K562 (cell line): ENCODE data around the gene NDUFAF2. TPM values are rescaled to one million over a fixed set of nuclear protein-coding genes. Genes with fewer than 3 reads are reported as not detected.

Experiments
- CBX3 ChIP-seq, 2 experiments: IDR thresholded peaks; 1 replicate in 1 of 2; 2 replicates in 1 of 2; pipeline ENCODE4 v1.6.1; 2012; ENCODE audit warnings: inconsistent platforms in 2 of 2, low read length in 2 of 2, borderline replicate concordance in 1 of 2, control low read depth in 1 of 2
- RREB1 ChIP-seq: fragments of 250-450 bp; sonication (Bioruptor Pico); IDR thresholded peaks from 2 replicates; pipeline ENCODE4 v1.4.0; 2020
- SMARCB1 ChIP-seq: IDR thresholded peaks from 2 replicates; pipeline ENCODE4 v1.6.1; 2011; ENCODE audit warnings: improper control_type of control experiment, low read depth; ENCODE audit not compliant: insufficient read length
- ZBTB8A ChIP-seq: fragments of 450-650 bp; IDR thresholded peaks from 2 replicates; pipeline ENCODE4 v1.6.1; 2018; ENCODE audit warnings: mild to moderate bottlenecking, moderate library complexity; ENCODE audit not compliant: partially characterized antibody
- ZNF384 ChIP-seq: IDR thresholded peaks from 2 replicates; pipeline ENCODE4 v1.6.1; 2012; ENCODE audit warnings: low read depth, low read length, improper control_type of control experiment
- ZNF76 ChIP-seq: fragments of 250-450 bp; sonication (Bioruptor Pico); IDR thresholded peaks from 2 replicates; pipeline ENCODE4 v1.4.0; 2020; ENCODE audit warnings: mild to moderate bottlenecking, moderate library complexity, borderline replicate concordance
- polyA plus RNA-seq, 8 experiments: library from polyadenylated mRNA; depleted of rRNA in 4 of 8; stranded (reverse) in 5 of 8; unstranded in 3 of 8; fragments of >200 nt; fragmentation: Nextera tagmentation in 2 of 8; fragmentation: Illumina TruSeq in 1 of 8; extraction: Ambion mirVana in 2 of 8; extraction: Trizol in 1 of 8; gene quantifications; 2 replicates each; pipeline versions ENCODE4 v1.2.1 to v1.2.3, GENCODE V29; 2011 to 2014; ENCODE audit warnings: inconsistent platforms in 1 of 8, missing spikeins in 1 of 8
- total RNA-seq, 7 experiments: library from RNA; depleted of rRNA in 6 of 7; stranded (reverse); fragments of >200 nt in 6 of 7; fragmentation: Illumina TruSeq in 2 of 7; extraction: Trizol in 2 of 7; gene quantifications; 2 replicates each; pipeline versions ENCODE4 v1.2.1 to v1.2.3, GENCODE V29; 2011 to 2021; ENCODE audit warnings: low replicate concordance in 1 of 7

NDUFAF2 gene
- total and polyA plus RNA-seq, 9 of the 15 experiments (the other 6 are each of a cell fraction or from before 2014, with no cell fraction given) = 56.0 to 155 (median 95.9) TPM

DNA sequence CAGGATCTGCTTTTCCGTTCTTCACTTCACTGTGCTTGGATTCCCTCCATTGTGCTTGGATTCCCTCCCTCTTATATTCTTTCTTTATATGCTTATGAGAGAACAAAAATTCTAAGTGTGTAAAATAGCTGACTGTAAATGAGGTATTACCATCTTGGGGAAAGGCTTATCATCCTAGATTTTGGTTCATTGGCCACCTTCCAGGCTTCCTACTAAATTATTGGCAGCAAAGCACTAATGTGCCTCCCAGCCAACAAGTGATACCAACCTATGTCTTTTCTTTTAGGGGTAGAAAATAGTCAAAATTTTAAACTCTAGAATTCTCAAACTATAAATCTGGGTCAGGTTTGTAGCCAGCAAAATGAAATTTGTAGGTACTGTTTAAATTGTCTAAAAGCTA lies 52.7 kb downstream of the NDUFAF2 start (continued):
- TF ChIP-seq RREB1 (CRISPR knock-in tag) (no peak), CBX3 (IDR thresholded peaks at IDR 0.05; ENCODE audit: borderline replicate concordance in 1 of 2, low read length in 2 of 2) (no peak), ZBTB8A (no peak), SMARCB1 (no peak), ZNF384 (no peak), ZNF76 (no peak)
